Lower leg skin (tissue), 3 donors: ENCODE data around the gene MYH4.

ENCODE experiments used
- CTCF ChIP-seq, 3 donors: fragments of 450-650 bp; IDR thresholded peaks; one replicate each; pipeline ENCODE4 v1.5.1; 2016; ENCODE audit warnings: antibody characterized with exemption in 3 of 3, mild to moderate bottlenecking in 3 of 3, moderate library complexity in 2 of 3
- POLR2A ChIP-seq, 2 donors: fragments of 450-650 bp; IDR thresholded peaks; one replicate each; pipeline ENCODE4 v1.6.1; 2016 to 2017; ENCODE audit warnings: antibody characterized with exemption in 2 of 2, mild to moderate bottlenecking in 1 of 2, moderate library complexity in 1 of 2

- TF ChIP-seq CTCF (IDR thresholded peaks at IDR 0.05) (no peak), POLR2A (IDR thresholded peaks at IDR 0.05) (no peak)
These were observed 39.8 kb downstream of the MYH4 start for GRCh38 chr17:10429421-10430045.
